HepG2 (cell line): ENCODE data around the gene CDC34.

ENCODE experiments used
- CEBPZ ChIP-seq: IDR thresholded peaks from 2 replicates; pipeline ENCODE4 v1.6.1; 2012; ENCODE audit warnings: low read length, improper control_type of control experiment
- CTCF ChIP-seq: sonication (generic); formaldehyde crosslinking; IDR thresholded peaks from 2 replicates; pipeline ENCODE4 v1.5.0; 2020; ENCODE audit warnings: mild to moderate bottlenecking, missing genetic modification reagents, moderate library complexity
- EP300 ChIP-seq, 3 experiments: sonication (generic) in 1 of 3; formaldehyde crosslinking in 1 of 3; IDR thresholded peaks; 2 replicates each; pipeline versions ENCODE4 v1.5.1 to v1.6.1; 2011 to 2020; ENCODE audit warnings: low read depth in 2 of 3, low read length in 2 of 3, borderline replicate concordance in 1 of 3, improper control_type of control experiment in 1 of 3, mild to moderate bottlenecking in 1 of 3, missing genetic modification reagents in 1 of 3, moderate library complexity in 1 of 3
- MAX ChIP-seq: IDR thresholded peaks from 2 replicates; pipeline ENCODE4 v1.6.1; 2012; ENCODE audit warnings: inconsistent platforms
- NCOA1 ChIP-seq: sonication (generic); formaldehyde crosslinking; IDR thresholded peaks from 2 replicates; pipeline ENCODE4 v1.9.0; 2021; ENCODE audit warnings: missing genetic modification reagents
- NR2F6 ChIP-seq, 2 experiments: IDR thresholded peaks; 2 replicates each; pipeline ENCODE4 v1.6.1; 2016; ENCODE audit warnings: antibody characterized with exemption in 1 of 2, mild to moderate bottlenecking in 1 of 2
- ZBTB14 ChIP-seq: sonication (generic); formaldehyde crosslinking; IDR thresholded peaks from 2 replicates; pipeline ENCODE4 v1.4.0; 2020; ENCODE audit warnings: missing genetic modification reagents
- ZBTB33 ChIP-seq: sonication (generic); formaldehyde crosslinking; IDR thresholded peaks from 2 replicates; pipeline ENCODE4 v1.4.0; 2020; ENCODE audit warnings: missing genetic modification reagents
- ZFP36 ChIP-seq: fragments of 150-350 bp; IDR thresholded peaks from 2 replicates; pipeline ENCODE4 v1.6.1; 2018; ENCODE audit warnings: borderline replicate concordance, low read length, low read depth; ENCODE audit not compliant: partially characterized antibody

- TF ChIP-seq ZBTB14 (no peak), CEBPZ (no peak), MAX (no peak), NCOA1 (CRISPR knock-in tag) (no peak), EP300 (IDR thresholded peaks at IDR 0.05; ENCODE audit: low read depth in 2 of 2, low read length in 2 of 2) (no peak), EP300 (CRISPR knock-in tag; IDR thresholded peaks at IDR 0.05; ENCODE audit: borderline replicate concordance) (no peak), CTCF (CRISPR knock-in tag) (no peak), NR2F6 (IDR thresholded peaks at IDR 0.05) (no peak), NR2F6 (CRISPR knock-in tag; IDR thresholded peaks at IDR 0.05) (no peak), ZFP36 (no peak), ZBTB33 (CRISPR knock-in tag) (no peak)
These were observed 12.1 kb upstream of the CDC34 start for GRCh38 chr19:519449-519865.
